Left kidney (tissue), 8 donors: ENCODE results near the gene CRYBG3. TPM values are rescaled to one million over a fixed set of nuclear protein-coding genes. Genes with fewer than 3 reads are reported as not detected.
"Not testable (repeated sequence)": the region's sequence is repeated elsewhere in the genome, so short reads cannot be mapped to it uniquely, and the experiment has no call there.

Experiments used
- DNase-seq: peaks from one replicate; pipeline ENCODE4 v3.0.0-alpha.2; 2013
- long read RNA-seq, 8 donors: transcript quantifications; one replicate each; lab custom pipeline, GENCODE V29; 2026
- polyA plus RNA-seq: library from polyadenylated mRNA; unstranded; fragments of 120-200 nt; gene quantifications from one replicate; pipeline ENCODE4 v1.2.1, GENCODE V29; 2013; ENCODE audit not compliant: insufficient read length

The CRYBG3 gene
- 27.3 TPM for polyA plus RNA-seq
- long read RNA-seq, donor 1, partial matches to known transcripts = 11 of 11 reads
- long read RNA-seq, donor 1, other reads (novel, unspliced or antisense) = 0 of 11 reads
- long read RNA-seq, donor 2, partial matches to known transcripts = 5 of 5 reads
- long read RNA-seq, donor 2, other reads (novel, unspliced or antisense) = 0 of 5 reads
- long read RNA-seq, donor 3 = 0 reads
- long read RNA-seq, donor 4 = 0 reads
- long read RNA-seq, donor 5, partial matches to known transcripts = 8 of 20 reads
- long read RNA-seq, donor 5, other reads (novel, unspliced or antisense) = 12 of 20 reads
- long read RNA-seq, donor 6, partial matches to known transcripts = 11 of 11 reads
- long read RNA-seq, donor 6, other reads (novel, unspliced or antisense) = 0 of 11 reads
- long read RNA-seq, donor 7, partial matches to known transcripts = 12 of 28 reads
- long read RNA-seq, donor 7, other reads (novel, unspliced or antisense) = 16 of 28 reads
- long read RNA-seq, donor 8 = 0 reads

- peak; percentile 77 for DNase-seq
Measured at GRCh38 chr3:97821774-97822358, at the start of gene CRYBG3. Gene CRYBG3 (plus strand): TSS chr3:97822011. CDS start chr3:97822207, 196 bp downstream.

GRCh38 chr3:97772926-97773325 is 48.9 kb upstream of the CRYBG3 start:
- no peak for DNase-seq

GRCh38 chr3:97778152-97778551 is 43.7 kb upstream of the CRYBG3 start:
- DNase-seq = no peak

- peak; percentile 62 for DNase-seq
Measured at GRCh38 chr3:97793420-97794019, 28.3 kb upstream of the CRYBG3 start.

DNA sequence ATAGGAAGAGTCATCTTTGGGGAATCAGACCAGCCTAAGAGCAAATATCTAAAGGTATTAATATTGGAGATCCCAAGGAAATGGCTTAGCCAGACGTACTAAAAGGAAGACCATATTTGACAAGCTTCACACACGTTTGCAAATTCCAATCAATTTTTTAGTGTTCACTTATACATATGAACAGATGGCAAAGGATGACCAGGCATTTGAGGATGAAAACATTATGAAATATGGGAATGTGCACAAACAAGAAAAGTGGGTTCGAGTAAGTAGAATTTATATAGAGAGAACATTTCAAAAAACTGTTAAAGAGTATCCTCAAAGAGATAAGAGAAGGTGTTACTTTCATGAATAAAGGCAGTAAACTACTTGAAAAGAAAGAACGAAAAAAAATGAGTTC is 25.9 kb upstream of the CRYBG3 start:
- no peak for DNase-seq

DNA sequence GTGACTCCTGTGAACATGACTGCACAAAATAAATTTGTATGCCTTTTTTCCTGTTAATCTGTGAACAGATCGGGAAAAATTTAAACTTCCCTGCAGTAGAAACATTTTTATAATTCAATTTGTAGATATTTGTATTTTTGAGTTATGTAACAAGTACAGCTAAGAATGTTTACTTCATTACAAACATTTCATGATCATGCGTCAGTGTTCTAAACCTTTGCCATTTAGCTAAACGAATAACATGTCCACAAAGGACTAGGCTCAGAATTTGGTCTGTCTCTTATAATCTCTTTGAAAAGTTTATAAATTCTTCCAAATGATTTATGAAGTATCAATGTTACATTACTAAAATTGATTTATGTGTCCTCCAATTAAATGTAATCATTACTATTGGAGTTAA is 17.3 kb upstream of the CRYBG3 start:
- DNase-seq = no peak

- DNase-seq = no peak
Measured at GRCh38 chr3:97810779-97811390, 10.9 kb upstream of the CRYBG3 start.

DNA sequence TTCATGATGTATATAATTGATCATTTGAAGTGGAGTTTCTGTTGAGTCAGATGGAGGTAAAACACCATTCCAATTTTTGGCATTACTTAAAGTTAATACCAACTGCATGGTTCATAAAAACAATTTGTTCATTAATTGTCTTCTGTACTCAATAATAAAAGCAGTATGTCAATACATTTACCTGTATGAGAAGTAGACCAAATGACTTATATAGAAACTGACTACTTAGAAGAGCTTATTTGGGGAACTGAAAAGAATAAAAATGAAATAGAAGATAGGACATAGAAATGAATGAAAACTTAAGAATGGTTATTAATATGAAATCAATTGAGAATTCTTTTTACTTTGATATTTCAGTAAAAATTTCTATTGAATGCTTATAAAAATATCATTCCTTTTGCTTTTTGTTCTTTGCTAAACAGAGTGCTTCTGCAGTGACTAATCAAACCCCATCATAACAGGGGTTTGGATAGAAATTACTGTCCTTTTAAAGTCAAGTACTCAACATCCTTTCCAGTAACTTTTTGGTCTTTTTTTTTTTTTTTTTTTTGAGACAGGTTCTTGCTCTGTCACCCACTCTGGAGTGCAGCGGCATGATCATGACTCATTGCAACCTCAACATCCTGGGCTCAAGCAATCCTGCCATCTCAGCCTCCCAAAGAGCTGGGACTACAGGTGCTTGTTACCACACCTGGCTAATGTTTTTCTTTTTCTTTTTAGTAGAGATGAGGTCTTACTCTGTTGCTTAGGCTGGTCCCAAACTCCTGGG is 6.5 kb upstream of the CRYBG3 start:
- no peak for DNase-seq

DNA sequence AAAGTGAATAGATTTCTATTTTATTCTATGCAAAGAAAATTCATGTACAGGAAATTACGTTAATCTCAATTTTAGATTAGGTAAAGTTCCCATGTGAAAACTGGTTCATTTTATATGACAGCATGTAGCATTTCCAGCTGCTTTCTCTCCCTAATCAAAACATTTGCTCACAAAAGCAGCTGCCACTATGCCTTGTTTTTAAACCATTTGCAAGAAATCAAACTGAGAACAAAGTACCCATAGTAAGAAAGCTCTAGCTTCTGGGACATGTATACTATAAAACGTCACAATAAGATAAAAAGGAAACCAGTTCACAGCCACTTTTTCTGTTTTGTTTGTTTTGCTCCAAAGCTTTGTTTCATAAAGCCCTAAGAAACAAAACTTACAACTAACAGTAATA is 5.0 kb upstream of the CRYBG3 start:
- no peak for DNase-seq

- DNase-seq = no peak
Measured at GRCh38 chr3:97817965-97818364, 3.8 kb upstream of the CRYBG3 start.

DNA sequence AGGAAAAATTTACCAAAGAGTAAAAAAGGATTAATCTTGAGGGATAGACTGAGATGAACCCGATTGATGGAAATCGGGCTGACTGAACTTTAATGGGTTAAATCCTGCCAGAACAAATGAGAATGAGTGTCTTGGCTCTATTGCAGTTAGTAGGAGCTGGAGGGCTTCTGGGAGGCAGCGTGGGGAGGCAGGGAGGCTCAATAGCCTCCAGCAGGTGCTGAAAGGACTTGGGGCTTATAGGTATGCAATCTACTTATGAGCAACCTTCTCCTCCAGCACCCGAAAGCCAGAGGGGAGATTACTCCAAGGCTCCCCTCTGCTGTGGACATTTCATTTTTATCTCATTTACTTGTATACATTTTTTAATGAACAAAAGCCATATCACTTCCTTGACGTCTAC is 1.0 kb upstream of the CRYBG3 start:
- DNase-seq = no peak

DNA sequence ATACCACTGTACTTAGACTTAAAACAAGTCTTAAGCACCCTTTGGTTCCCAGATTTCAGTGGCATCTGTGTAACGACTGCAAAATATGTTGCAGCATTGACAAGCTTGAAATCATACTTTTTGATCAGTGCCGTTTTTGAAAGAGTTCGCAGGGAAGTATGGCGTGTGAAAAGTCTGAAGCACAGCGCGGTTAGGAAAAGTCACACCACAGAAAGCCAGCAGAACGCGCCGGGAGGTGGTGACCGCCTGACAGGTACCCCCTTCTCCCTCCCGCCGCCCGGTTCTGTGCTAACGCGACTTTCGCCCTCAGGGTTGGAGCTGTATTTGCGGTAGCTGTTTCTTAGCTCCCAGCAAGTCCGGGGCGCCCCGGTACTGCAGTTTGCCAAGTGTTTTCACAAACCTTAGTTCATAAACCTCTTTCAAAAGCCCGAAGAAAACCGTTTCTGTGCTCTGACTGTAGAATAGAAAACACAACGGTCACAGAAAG is 481 bp upstream of the CRYBG3 start:
- DNase-seq = no peak

- peak; percentile 46 for DNase-seq
Measured at GRCh38 chr3:97822359-97822775, 556 bp downstream of the CRYBG3 start.

DNA sequence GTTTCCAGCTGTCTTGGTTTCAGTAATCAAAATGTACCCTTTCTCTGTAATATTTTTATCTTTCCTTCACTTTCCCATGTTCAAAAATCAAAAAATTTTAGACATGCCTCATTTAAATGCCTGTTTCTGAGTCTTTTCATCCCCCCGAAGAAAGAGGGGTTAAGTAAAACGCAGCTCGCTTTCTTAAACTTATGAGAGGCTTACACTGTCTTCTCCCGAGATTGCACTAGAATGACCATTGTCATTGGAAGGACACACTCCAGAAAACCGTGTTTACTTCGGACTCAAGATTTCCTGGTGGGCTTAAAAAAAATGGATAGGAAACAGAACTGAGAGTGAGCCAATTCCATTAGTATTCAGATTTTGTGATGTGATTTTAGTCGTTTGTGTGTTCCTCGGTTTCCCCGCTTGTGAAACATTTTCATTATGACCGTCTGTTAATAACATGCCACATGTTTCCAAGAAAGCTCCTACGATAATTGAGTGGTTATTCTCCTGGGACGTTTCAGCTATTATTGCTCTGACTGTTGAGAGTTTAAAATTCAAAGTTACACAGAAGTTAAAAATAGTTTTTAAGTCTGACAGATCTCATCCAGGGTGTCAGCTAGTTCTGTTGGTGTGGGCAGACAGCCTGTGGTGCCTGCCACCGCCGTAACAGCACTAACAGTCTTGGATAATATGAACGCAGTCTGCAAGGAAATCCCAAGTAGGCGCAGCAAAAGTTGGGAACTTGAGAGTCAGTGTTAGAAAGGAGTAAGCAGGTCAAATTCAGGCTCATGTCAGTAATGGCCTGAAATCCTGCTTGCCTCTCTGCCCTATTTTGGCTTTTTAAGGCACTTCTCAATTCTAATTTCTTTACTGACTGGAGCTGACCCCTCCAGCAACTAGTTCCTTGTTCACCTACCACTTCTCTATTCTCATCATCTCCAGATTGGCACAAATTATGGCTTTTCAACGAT is 1.5 kb downstream of the CRYBG3 start:
- no peak for DNase-seq

DNA sequence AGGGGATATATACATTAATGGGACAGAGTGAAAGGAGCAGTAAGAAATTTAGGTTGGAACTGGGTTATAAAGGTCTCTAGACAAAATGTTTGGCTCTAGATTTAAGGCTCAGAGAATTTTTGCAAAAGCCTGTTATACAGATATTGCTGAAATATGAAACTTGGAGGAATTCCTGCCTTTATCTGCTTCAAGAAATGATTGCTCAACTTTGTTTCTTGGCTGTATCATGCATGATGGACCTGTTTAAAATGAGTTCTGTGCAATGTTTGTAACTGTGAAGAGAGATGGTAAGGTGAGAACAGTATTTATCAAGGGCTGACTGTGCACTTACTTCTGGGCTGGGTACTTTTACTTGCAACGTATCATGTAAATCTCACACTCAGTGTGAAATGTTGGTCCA is 3.3 kb downstream of the CRYBG3 start:
- DNase-seq = no peak

DNA sequence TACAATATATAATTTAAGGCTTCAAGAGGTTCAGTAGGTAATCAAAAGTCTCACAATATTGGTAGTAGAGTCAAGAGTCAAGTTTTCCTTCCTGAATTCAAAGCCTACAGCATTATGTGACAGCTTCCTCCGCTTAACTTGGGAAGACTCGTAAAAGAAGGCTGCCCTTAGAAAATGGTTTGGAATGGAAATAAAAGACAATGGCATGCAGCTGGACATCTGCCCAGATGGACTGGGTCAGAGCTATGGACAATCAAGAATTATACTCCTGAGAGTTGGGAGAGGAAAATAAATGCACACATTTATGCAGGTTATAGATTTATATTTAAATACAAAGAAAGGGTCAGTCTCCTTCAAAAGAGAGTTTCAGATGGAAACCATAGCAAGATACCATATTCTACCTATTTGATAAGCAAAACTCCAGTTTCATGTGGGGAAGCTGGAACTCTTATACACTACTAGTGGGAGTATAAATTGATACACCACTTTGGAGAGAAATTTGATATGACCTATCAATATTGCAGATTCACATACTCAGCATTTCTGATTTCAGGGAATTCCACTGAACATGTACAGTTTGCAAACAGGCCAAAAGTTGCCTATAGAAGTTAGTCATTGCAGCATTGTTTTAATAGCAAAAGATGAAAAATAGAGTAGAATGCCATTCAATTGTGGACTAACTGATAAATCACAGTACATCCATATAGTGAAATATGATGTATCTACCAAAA is 6.1 kb downstream of the CRYBG3 start:
- no peak for DNase-seq

DNA sequence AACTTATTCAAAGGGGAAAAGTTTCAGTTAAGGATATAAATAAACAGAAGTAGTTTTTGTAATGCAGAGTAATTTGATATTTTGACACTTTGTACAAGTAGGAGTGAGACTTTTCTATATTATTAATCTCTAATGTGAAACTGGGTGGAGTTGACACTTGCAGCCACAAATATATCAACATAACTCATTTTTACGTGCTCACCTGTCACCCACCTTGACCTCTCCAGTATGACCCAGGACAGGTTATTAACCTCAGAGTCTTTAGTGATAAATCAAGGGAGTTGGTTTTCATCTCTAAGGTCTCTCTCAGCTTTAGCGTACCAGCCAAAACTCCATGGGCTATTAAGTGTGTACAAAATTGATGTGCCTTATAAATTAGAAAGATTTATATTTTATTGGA is 7.4 kb downstream of the CRYBG3 start:
- no peak for DNase-seq

GRCh38 chr3:97830638-97831037 is 8.8 kb downstream of the CRYBG3 start:
- no peak for DNase-seq

GRCh38 chr3:97831140-97831539 is 9.3 kb downstream of the CRYBG3 start:
- no peak for DNase-seq

GRCh38 chr3:97833184-97833583 is 11.4 kb downstream of the CRYBG3 start:
- DNase-seq = not testable (repeated sequence)
